Measurements from ENCODE around the gene DNLZ.

The DNLZ gene

DNA sequence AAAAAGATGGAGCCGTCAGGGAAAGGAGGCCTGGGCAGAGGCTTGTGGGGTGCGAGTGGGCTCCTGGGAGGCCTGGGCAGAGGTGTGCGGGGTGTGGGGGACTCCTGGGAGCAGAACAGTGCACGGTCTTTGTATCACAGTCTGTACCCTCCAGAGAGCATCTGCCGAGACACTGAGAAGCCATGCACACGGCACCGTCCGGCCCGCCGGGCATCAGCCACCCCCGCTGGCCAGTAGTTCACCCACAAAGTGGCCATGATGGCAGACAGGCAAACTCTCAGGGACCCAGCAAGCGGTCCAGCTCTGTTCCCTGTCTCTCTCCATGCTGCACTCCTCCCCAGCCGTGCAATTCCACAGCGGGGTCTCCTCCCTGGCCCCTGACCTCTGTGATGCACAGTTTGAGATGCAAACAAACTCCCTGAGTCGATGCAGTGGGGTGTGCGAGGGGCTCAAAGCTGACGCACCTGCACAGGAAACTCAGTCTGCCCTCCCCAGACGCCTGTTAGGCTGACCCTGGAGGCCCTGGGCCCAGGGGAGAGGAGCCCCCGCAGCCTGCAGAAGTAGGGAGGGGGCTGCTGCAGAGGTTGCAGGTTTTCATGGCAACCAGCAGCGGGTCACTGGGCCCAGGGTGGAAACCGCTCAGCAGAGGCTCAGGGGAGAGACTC is 45.3 kb downstream of the DNLZ start:
- no peak overlapping the region for H3K14ac ChIP-seq (ENCODE audit: low read length in 2 of 2)
- H3K9me3 ChIP-seq (ENCODE audit: control insufficient read depth, low read length), result peaks cover 13% of the 10 kb centered on the region
- H4K8ac ChIP-seq (ENCODE audit: low read length), result no peak overlapping the region
- H2BK5ac ChIP-seq (ENCODE audit: low read depth, low read length, poor library complexity, severe bottlenecking), result no peak overlapping the region
- no peak overlapping the region for H2AK5ac ChIP-seq (ENCODE audit: low read length, severe bottlenecking)
- H3K23ac ChIP-seq (ENCODE audit: low read length in 2 of 2), result no peak overlapping the region
- no peak overlapping the region for H3K18ac ChIP-seq (ENCODE audit: low read depth in 1 of 2, low read length in 2 of 2)
- H2BK120ac ChIP-seq (ENCODE audit: low read depth, low read length), result no peak overlapping the region
- H3K9ac ChIP-seq (ENCODE audit: low read length), result no peak overlapping the region
- H3K4ac ChIP-seq (ENCODE audit: low read depth in 1 of 2, low read length in 2 of 2), result no peak overlapping the region
- H4K91ac ChIP-seq (ENCODE audit: low read length), result no peak overlapping the region
- H2AFZ ChIP-seq (ENCODE audit: low read depth, low read length), result no peak overlapping the region
- H2BK12ac ChIP-seq (ENCODE audit: low read length in 2 of 2), result no peak overlapping the region
- no peak overlapping the region for H3K4me3 ChIP-seq (ENCODE audit: insufficient read depth in 1 of 2, low read depth in 1 of 2, low read length in 2 of 2)
- H3K79me1 ChIP-seq (replicated peaks; ENCODE audit: low read length, poor library complexity, severe bottlenecking), result no peaks in the 10 kb centered on the region
- WGBS, result 79% methylated on average over 20 of the region's 21 CpGs
- no peak overlapping the region for H3K4me2 ChIP-seq (ENCODE audit: low read length, poor library complexity, severe bottlenecking)
- no peak overlapping the region for H3K27ac ChIP-seq (ENCODE audit: low read length, poor library complexity, severe bottlenecking)
- H2BK15ac ChIP-seq (ENCODE audit: low read depth, poor library complexity, severe bottlenecking), result no peak overlapping the region
- H3K27me3 ChIP-seq (ENCODE audit: control insufficient read depth in 1 of 2, insufficient read depth in 1 of 2, low read length in 2 of 2), result peaks cover 0 to 15% of the 10 kb centered on the region in 2 experiments
- peaks cover 14% of the 10 kb centered on the region for H3K4me1 ChIP-seq (ENCODE audit: control insufficient read depth, insufficient read depth, low read depth, low read length)
- DNase-seq, result no peak
- peaks cover 0 to 4% of the 10 kb centered on the region in 2 experiments for H3K36me3 ChIP-seq (ENCODE audit: control insufficient read depth in 1 of 2, insufficient read depth in 2 of 2, low read depth in 1 of 2, low read length in 2 of 2)

DNA sequence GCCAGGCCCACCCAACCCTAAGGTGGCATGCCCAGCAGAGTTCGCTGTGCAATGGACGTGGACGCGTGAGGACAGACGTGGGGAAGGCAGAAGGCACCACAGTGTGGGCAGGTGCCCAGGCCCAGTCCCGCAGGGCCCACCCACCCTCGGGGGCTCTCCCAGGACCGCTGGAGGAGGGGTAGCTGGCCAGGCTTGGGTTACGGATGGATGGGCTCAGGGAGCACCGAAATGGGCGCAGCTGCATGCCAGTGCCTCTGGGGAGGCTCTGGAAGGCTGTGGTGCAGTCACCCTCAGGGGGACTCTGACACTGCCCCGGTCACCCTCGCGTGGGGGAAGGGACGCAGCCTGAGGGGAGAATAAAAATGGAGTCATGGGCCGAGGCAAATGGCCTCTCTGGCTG is 45.8 kb downstream of the DNLZ start:
- H3K9ac ChIP-seq (ENCODE audit: low read length), result no peak overlapping the region
- H3K4ac ChIP-seq (ENCODE audit: low read depth in 1 of 2, low read length in 2 of 2), result no peak overlapping the region
- H3K14ac ChIP-seq (ENCODE audit: low read length in 2 of 2), result no peak overlapping the region
- H3K36me3 ChIP-seq (ENCODE audit: control insufficient read depth in 1 of 2, insufficient read depth in 2 of 2, low read depth in 1 of 2, low read length in 2 of 2), result peaks cover 0 to 4% of the 10 kb centered on the region in 2 experiments
- H3K18ac ChIP-seq (ENCODE audit: low read depth in 1 of 2, low read length in 2 of 2), result peak overlapping the region in 1 of 2 experiments; percentile 18
- no peak overlapping the region for H3K4me2 ChIP-seq (ENCODE audit: low read length, poor library complexity, severe bottlenecking)
- H2BK15ac ChIP-seq (ENCODE audit: low read depth, poor library complexity, severe bottlenecking), result no peak overlapping the region
- H3K9me3 ChIP-seq (ENCODE audit: control insufficient read depth, low read length), result peaks cover 13% of the 10 kb centered on the region
- no peak overlapping the region for H2AFZ ChIP-seq (ENCODE audit: low read depth, low read length)
- 95% methylated on average over 16 of the region's 16 CpGs for WGBS
- no peak overlapping the region for H2AK5ac ChIP-seq (ENCODE audit: low read length, severe bottlenecking)
- H3K4me3 ChIP-seq (ENCODE audit: insufficient read depth in 1 of 2, low read depth in 1 of 2, low read length in 2 of 2), result no peak overlapping the region
- no peak overlapping the region for H2BK12ac ChIP-seq (ENCODE audit: low read length in 2 of 2)
- no peak overlapping the region for H2BK120ac ChIP-seq (ENCODE audit: low read depth, low read length)
- DNase-seq, result no peak
- no peak overlapping the region for H4K8ac ChIP-seq (ENCODE audit: low read length)
- H3K27me3 ChIP-seq (ENCODE audit: control insufficient read depth in 1 of 2, insufficient read depth in 1 of 2, low read length in 2 of 2), result peaks cover 0 to 18% of the 10 kb centered on the region in 2 experiments
- H2BK5ac ChIP-seq (ENCODE audit: low read depth, low read length, poor library complexity, severe bottlenecking), result no peak overlapping the region
- peaks cover 14% of the 10 kb centered on the region for H3K4me1 ChIP-seq (ENCODE audit: control insufficient read depth, insufficient read depth, low read depth, low read length)
- H3K27ac ChIP-seq (ENCODE audit: low read length, poor library complexity, severe bottlenecking), result no peak overlapping the region
- no peak overlapping the region for H4K91ac ChIP-seq (ENCODE audit: low read length)
- H3K23ac ChIP-seq (ENCODE audit: low read length in 2 of 2), result no peak overlapping the region
- H3K79me1 ChIP-seq (replicated peaks; ENCODE audit: low read length, poor library complexity, severe bottlenecking), result no peaks in the 10 kb centered on the region

DNA sequence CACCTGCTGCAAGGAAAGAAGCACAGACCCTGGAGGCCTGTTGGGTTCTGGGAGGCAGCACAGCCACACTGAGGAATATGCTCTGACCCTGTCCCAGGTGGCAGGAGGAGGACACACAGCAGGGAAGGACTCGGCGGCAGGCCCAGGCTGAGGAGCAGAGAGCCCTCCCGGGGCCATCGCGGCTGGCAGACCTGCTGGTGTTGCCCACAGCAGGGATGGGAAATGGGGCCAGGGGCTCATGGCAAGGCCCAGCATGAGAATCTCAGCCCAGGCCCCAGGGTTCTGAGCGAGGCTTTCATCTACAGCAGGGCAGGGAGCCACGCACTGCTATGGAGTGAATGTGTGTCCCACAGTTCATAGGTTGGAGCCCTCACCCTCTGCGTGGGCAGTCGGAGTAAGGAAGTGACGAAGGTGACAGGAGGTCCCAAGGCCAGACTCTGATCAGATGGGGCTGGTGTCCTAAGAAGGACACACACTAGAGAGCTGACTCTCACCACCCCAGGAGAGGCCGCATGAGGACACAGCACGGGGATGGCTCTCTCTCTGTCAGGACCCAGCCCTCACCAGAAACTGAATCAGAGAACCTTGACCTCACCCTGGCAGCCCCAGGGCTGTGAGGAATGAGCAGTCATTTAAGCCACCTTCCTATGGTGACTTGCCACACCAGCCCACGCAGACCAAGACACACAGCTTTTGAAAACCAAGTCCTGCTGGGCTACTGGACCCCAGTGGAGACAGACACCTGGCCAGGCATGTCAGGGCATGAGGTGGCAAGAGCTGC is 46.5 kb downstream of the DNLZ start:
- Histone ChIP-seq H3K4me3 (ENCODE audit: insufficient read depth in 1 of 2, low read depth in 1 of 2, low read length in 2 of 2) (no peak overlapping the region), H3K18ac (ENCODE audit: low read depth in 1 of 2, low read length in 2 of 2) (peak overlapping the region in 1 of 2 experiments; percentile 18), H4K91ac (ENCODE audit: low read length) (no peak overlapping the region), H3K36me3 (ENCODE audit: control insufficient read depth in 1 of 2, insufficient read depth in 2 of 2, low read depth in 1 of 2, low read length in 2 of 2) (peaks cover 0 to 4% of the 10 kb centered on the region in 2 experiments), H4K8ac (ENCODE audit: low read length) (no peak overlapping the region), H2BK12ac (ENCODE audit: low read length in 2 of 2) (no peak overlapping the region), H3K9me3 (ENCODE audit: control insufficient read depth, low read length) (peaks cover 13% of the 10 kb centered on the region), H3K14ac (ENCODE audit: low read length in 2 of 2) (no peak overlapping the region), H2BK5ac (ENCODE audit: low read depth, low read length, poor library complexity, severe bottlenecking) (no peak overlapping the region), H3K23ac (ENCODE audit: low read length in 2 of 2) (no peak overlapping the region), H2BK15ac (ENCODE audit: low read depth, poor library complexity, severe bottlenecking) (no peak overlapping the region), H2AFZ (ENCODE audit: low read depth, low read length) (no peak overlapping the region), H2BK120ac (ENCODE audit: low read depth, low read length) (no peak overlapping the region), H3K9ac (ENCODE audit: low read length) (no peak overlapping the region), H3K4me2 (ENCODE audit: low read length, poor library complexity, severe bottlenecking) (no peak overlapping the region), H2AK5ac (ENCODE audit: low read length, severe bottlenecking) (no peak overlapping the region), H3K27ac (ENCODE audit: low read length, poor library complexity, severe bottlenecking) (no peak overlapping the region), H3K79me1 (replicated peaks; ENCODE audit: low read length, poor library complexity, severe bottlenecking) (no peaks in the 10 kb centered on the region), H3K4me1 (ENCODE audit: control insufficient read depth, insufficient read depth, low read depth, low read length) (peaks cover 14% of the 10 kb centered on the region), H3K27me3 (ENCODE audit: control insufficient read depth in 1 of 2, insufficient read depth in 1 of 2, low read length in 2 of 2) (peaks cover 0 to 13% of the 10 kb centered on the region in 2 experiments), H3K4ac (ENCODE audit: low read depth in 1 of 2, low read length in 2 of 2) (no peak overlapping the region)
- no peak for DNase-seq
- 92% methylated on average over 13 of the region's 13 CpGs for WGBS

DNA sequence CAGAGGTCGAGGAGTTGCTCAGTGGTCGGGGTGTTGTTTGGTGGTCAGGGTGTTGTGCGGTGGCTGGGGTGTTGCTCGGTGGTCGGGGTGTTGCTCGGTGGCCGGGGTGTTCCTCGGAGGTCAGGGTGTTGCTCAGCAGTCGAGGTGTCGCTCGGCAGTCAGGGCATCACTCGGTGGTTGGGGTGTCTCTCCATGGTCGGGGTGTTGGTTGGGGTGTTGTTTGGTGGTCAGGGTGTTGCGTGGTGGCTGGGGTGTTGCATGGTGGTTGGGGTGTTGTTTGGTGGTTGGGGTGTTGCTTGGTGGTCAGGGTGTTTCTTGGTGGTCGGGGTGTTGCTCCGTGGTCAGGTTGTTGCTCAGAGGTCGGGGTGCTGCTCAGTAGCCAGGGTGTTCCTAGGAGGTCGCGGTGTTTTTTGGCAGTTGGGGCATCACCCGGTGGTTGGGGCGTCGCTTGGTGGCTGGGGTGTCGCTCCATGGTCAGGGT is 47.2 kb downstream of the DNLZ start:
- H2AFZ ChIP-seq (ENCODE audit: low read depth, low read length), result no peak overlapping the region
- H3K36me3 ChIP-seq (ENCODE audit: control insufficient read depth in 1 of 2, insufficient read depth in 2 of 2, low read depth in 1 of 2, low read length in 2 of 2), result peaks cover 0 to 4% of the 10 kb centered on the region in 2 experiments
- no peaks in the 10 kb centered on the region for H3K79me1 ChIP-seq (replicated peaks; ENCODE audit: low read length, poor library complexity, severe bottlenecking)
- H4K91ac ChIP-seq (ENCODE audit: low read length), result no peak overlapping the region
- peak overlapping the region in 1 of 2 experiments; percentile 4 for H3K4me3 ChIP-seq (ENCODE audit: insufficient read depth in 1 of 2, low read depth in 1 of 2, low read length in 2 of 2)
- no peak overlapping the region for H3K9ac ChIP-seq (ENCODE audit: low read length)
- no peak overlapping the region for H2BK15ac ChIP-seq (ENCODE audit: low read depth, poor library complexity, severe bottlenecking)
- H3K27me3 ChIP-seq (ENCODE audit: control insufficient read depth in 1 of 2, insufficient read depth in 1 of 2, low read length in 2 of 2), result peaks cover 0 to 14% of the 10 kb centered on the region in 2 experiments
- H3K4me2 ChIP-seq (ENCODE audit: low read length, poor library complexity, severe bottlenecking), result no peak overlapping the region
- H3K14ac ChIP-seq (ENCODE audit: low read length in 2 of 2), result no peak overlapping the region
- no peak overlapping the region for H2BK12ac ChIP-seq (ENCODE audit: low read length in 2 of 2)
- peaks cover 13% of the 10 kb centered on the region for H3K9me3 ChIP-seq (ENCODE audit: control insufficient read depth, low read length)
- H2BK120ac ChIP-seq (ENCODE audit: low read depth, low read length), result no peak overlapping the region
- H2AK5ac ChIP-seq (ENCODE audit: low read length, severe bottlenecking), result no peak overlapping the region
- 93% methylated on average over 23 of the region's 23 CpGs for WGBS
- H3K18ac ChIP-seq (ENCODE audit: low read depth in 1 of 2, low read length in 2 of 2), result no peak overlapping the region
- H2BK5ac ChIP-seq (ENCODE audit: low read depth, low read length, poor library complexity, severe bottlenecking), result no peak overlapping the region
- no peak overlapping the region for H3K23ac ChIP-seq (ENCODE audit: low read length in 2 of 2)
- no peak overlapping the region for H4K8ac ChIP-seq (ENCODE audit: low read length)
- H3K4me1 ChIP-seq (ENCODE audit: control insufficient read depth, insufficient read depth, low read depth, low read length), result peaks cover 15% of the 10 kb centered on the region
- no peak overlapping the region for H3K27ac ChIP-seq (ENCODE audit: low read length, poor library complexity, severe bottlenecking)
- no peak overlapping the region for H3K4ac ChIP-seq (ENCODE audit: low read depth in 1 of 2, low read length in 2 of 2)
- DNase-seq, result no peak

All from mesenchymal stem cell (in vitro differentiated cells and primary cell).